SK-N-SH (cell line): ENCODE data around the gene LGALS8. TPM values are rescaled to one million over a fixed set of nuclear protein-coding genes. Genes with fewer than 3 reads are reported as not detected.

Experiments used
- CTCF ChIA-PET: fragments of 300-600, 350-600 bp; formaldehyde crosslinking; extraction: SDS; loops from one replicate; lab custom pipeline; 2021; lab: Yijun Ruan, JAX
- POLR2A ChIA-PET: fragments of 350-600 bp; sonication (Branson Sonifier 250); formaldehyde crosslinking; extraction: SDS; loops from one replicate; lab custom pipeline; 2020; ENCODE audit warnings: antibody characterized with exemption, inconsistent platforms; lab: Yijun Ruan, JAX
- DNase-seq: peaks from one replicate; pipeline ENCODE4 v3.0.0; 2012
- H2AFZ ChIP-seq: fragments of 200-600 bp; sonication (generic); 2 replicates; pipeline ENCODE4 v1.8.1; 2016; ENCODE audit warnings: antibody characterized with exemption, mild to moderate bottlenecking, low read depth
- H3F3A ChIP-seq: fragments of 200-600 bp; sonication (generic); replicated peaks from 2 replicates; pipeline ENCODE3; 2016; ENCODE audit warnings: antibody characterized with exemption, mild to moderate bottlenecking; ENCODE audit not compliant: insufficient read depth
- H3K27ac ChIP-seq, 2 experiments: fragments of 200-500 bp in 1 of 2; fragments of 200-600 bp in 1 of 2; sonication (Bioruptor generic) in 1 of 2; sonication (generic), shearing (Covaris generic) in 1 of 2; 2 replicates each; pipeline versions ENCODE4 v1.5.1 to v1.6.1; 2014 to 2016; ENCODE audit warnings: low read depth in 2 of 2, inconsistent platforms in 1 of 2, low read length in 1 of 2, mild to moderate bottlenecking in 1 of 2, mixed read lengths in 1 of 2
- H3K27me3 ChIP-seq: fragments of 200-600 bp; sonication (generic), shearing (Covaris generic); 2 replicates; pipeline ENCODE4 v1.6.1; 2016; ENCODE audit warnings: mixed run types; ENCODE audit not compliant: insufficient read depth
- H3K36me3 ChIP-seq, 2 experiments: fragments of 200-500 bp in 1 of 2; fragments of 200-600 bp in 1 of 2; sonication (Bioruptor generic) in 1 of 2; sonication (generic) in 1 of 2; replicated peaks in 1 of 2; 2 replicates each; pipeline versions ENCODE3 to v1.5.1; 2014 to 2016; ENCODE audit warnings: low read length in 1 of 2, mild to moderate bottlenecking in 1 of 2; ENCODE audit not compliant: insufficient read depth in 2 of 2, control insufficient read depth in 1 of 2
- H3K4me1 ChIP-seq, 2 experiments: fragments of 200-500 bp in 1 of 2; fragments of 200-600 bp in 1 of 2; sonication (Bioruptor generic) in 1 of 2; sonication (generic), shearing (Covaris generic) in 1 of 2; 2 replicates each; pipeline versions ENCODE4 v1.5.1 to v1.6.1; 2014 to 2016; ENCODE audit warnings: low read depth in 1 of 2, low read length in 1 of 2, mixed run types in 1 of 2; ENCODE audit not compliant: insufficient read depth in 2 of 2, control insufficient read depth in 1 of 2
- H3K4me2 ChIP-seq: fragments of 200-600 bp; sonication (generic), shearing (Covaris generic); 2 replicates; pipeline ENCODE4 v1.6.1; 2017; ENCODE audit warnings: mixed run types
- H3K4me3 ChIP-seq, 2 experiments: fragments of 200-500 bp in 1 of 2; fragments of 200-600 bp in 1 of 2; sonication (Bioruptor generic) in 1 of 2; sonication (generic), shearing (Covaris generic) in 1 of 2; 2 replicates each; pipeline versions ENCODE4 v1.5.1 to v1.8.1; 2014 to 2016; ENCODE audit warnings: low read depth in 2 of 2, inconsistent platforms in 1 of 2, low read length in 1 of 2, mild to moderate bottlenecking in 1 of 2, mixed read lengths in 1 of 2, moderate library complexity in 1 of 2
- H3K79me2 ChIP-seq: fragments of 200-600 bp; sonication (generic); 2 replicates; pipeline ENCODE4 v1.8.1; 2017; ENCODE audit warnings: mild to moderate bottlenecking; ENCODE audit not compliant: insufficient read depth
- H3K9ac ChIP-seq: fragments of 200-600 bp; sonication (generic); 2 replicates; pipeline ENCODE4 v1.6.1; 2017; ENCODE audit warnings: mixed run types
- H3K9me2 ChIP-seq: fragments of 200-600 bp; sonication (generic); 2 replicates; pipeline ENCODE4 v1.6.1; 2017; ENCODE audit warnings: mixed run types
- H3K9me3 ChIP-seq: fragments of 200-600 bp; sonication (generic); 2 replicates; pipeline ENCODE4 v1.6.1; 2017; ENCODE audit warnings: mixed run types, mild to moderate bottlenecking, moderate library complexity
- H4K20me1 ChIP-seq: fragments of 200-600 bp; sonication (generic); 2 replicates; pipeline ENCODE4 v1.6.1; 2017; ENCODE audit warnings: mild to moderate bottlenecking, mixed run types; ENCODE audit not compliant: insufficient read depth
- CHD2 ChIP-seq: fragments of 150-350 bp; IDR thresholded peaks from 2 replicates; pipeline ENCODE4 v1.6.1; 2018; ENCODE audit warnings: low read length; ENCODE audit not compliant: partially characterized antibody
- EP300 ChIP-seq, 2 experiments: IDR thresholded peaks; 2 replicates each; pipeline versions ENCODE4 v1.4.0 to v1.6.1; 2012; ENCODE audit warnings: borderline replicate concordance in 1 of 2, low read depth in 1 of 2, low read length in 1 of 2
- EZH2phosphoT487 ChIP-seq: fragments of 200-600 bp; sonication (generic); IDR thresholded peaks from 2 replicates; pipeline ENCODE4 v1.6.1; 2017; ENCODE audit warnings: low read depth, mixed run types, mild to moderate bottlenecking, antibody characterized with exemption, moderate library complexity, borderline replicate concordance
- FOSL2 ChIP-seq: IDR thresholded peaks from 2 replicates; pipeline ENCODE4 v1.4.0; 2012; ENCODE audit warnings: low read depth, mild to moderate bottlenecking, moderate library complexity, borderline replicate concordance
- FOXM1 ChIP-seq: IDR thresholded peaks from 2 replicates; pipeline ENCODE4 v1.4.0; 2012; ENCODE audit warnings: low read depth, mild to moderate bottlenecking
- JUND ChIP-seq: IDR thresholded peaks from 2 replicates; pipeline ENCODE4 v1.4.0; 2012
- MEF2A ChIP-seq: IDR thresholded peaks from 2 replicates; pipeline ENCODE4 v1.4.0; 2012; ENCODE audit warnings: low read depth, borderline replicate concordance
- MXI1 ChIP-seq: IDR thresholded peaks from 2 replicates; pipeline ENCODE4 v1.6.1; 2012; ENCODE audit warnings: mild to moderate bottlenecking, low read depth, low read length, improper control_type of control experiment
- NFIC ChIP-seq: IDR thresholded peaks from 2 replicates; pipeline ENCODE4 v1.4.0; 2012; ENCODE audit warnings: borderline replicate concordance
- RAD21 ChIP-seq: IDR thresholded peaks from 2 replicates; pipeline ENCODE4 v1.6.1; 2012; ENCODE audit warnings: mild to moderate bottlenecking, low read length
- RCOR1 ChIP-seq: fragments of 150-350 bp; IDR thresholded peaks from 2 replicates; pipeline ENCODE4 v1.6.1; 2017; ENCODE audit warnings: antibody characterized with exemption, low read length
- RFX5 ChIP-seq: IDR thresholded peaks from 2 replicates; pipeline ENCODE4 v1.6.1; 2012; ENCODE audit warnings: mild to moderate bottlenecking, improper control_type of control experiment, low read length
- YY1 ChIP-seq: IDR thresholded peaks from 2 replicates; pipeline ENCODE4 v1.4.0; 2012; ENCODE audit warnings: low read depth, mild to moderate bottlenecking
- WGBS: methylation state at CpG from one replicate; pipeline ENCODE4 v1.1.6; 2017; ENCODE audit warnings: low lambda C conversion rate; 5-methylcytosine and 5-hydroxymethylcytosine counted together
- polyA plus RNA-seq, 3 experiments: library from polyadenylated mRNA; depleted of rRNA; stranded (reverse); fragments of >200 nt; gene quantifications; 2 replicates each; pipeline ENCODE4 v1.2.3, GENCODE V29; 2012
- TF ChIP-seq, protein P1 (sequence below): IDR thresholded peaks from 2 replicates; pipeline ENCODE4 v1.4.0; 2012; ENCODE audit warnings: low read depth
- TF ChIP-seq, protein P2 (sequence below): IDR thresholded peaks from 2 replicates; pipeline ENCODE4 v1.4.0; 2012; ENCODE audit warnings: low read depth, borderline replicate concordance
- TF ChIP-seq, protein P3 (sequence below): IDR thresholded peaks from 2 replicates; pipeline ENCODE4 v1.6.1; 2012; ENCODE audit warnings: mild to moderate bottlenecking, low read depth, low read length, moderate library complexity
- TF ChIP-seq, protein P4 (sequence below): fragments of 150-350 bp; IDR thresholded peaks from 2 replicates; pipeline ENCODE4 v1.6.1; 2016; ENCODE audit warnings: mild to moderate bottlenecking, low read depth, low read length
- TF ChIP-seq, protein P5 (sequence below): fragments of 200-600 bp; sonication (generic); IDR thresholded peaks from 2 replicates; pipeline ENCODE4 v1.6.1; 2017; ENCODE audit warnings: antibody characterized with exemption, mild to moderate bottlenecking, moderate library complexity

LGALS8 gene
- polyA plus RNA-seq, 1 of the 3 experiments (the other 2 are of a cell fraction) = 18.9 TPM

DNA sequence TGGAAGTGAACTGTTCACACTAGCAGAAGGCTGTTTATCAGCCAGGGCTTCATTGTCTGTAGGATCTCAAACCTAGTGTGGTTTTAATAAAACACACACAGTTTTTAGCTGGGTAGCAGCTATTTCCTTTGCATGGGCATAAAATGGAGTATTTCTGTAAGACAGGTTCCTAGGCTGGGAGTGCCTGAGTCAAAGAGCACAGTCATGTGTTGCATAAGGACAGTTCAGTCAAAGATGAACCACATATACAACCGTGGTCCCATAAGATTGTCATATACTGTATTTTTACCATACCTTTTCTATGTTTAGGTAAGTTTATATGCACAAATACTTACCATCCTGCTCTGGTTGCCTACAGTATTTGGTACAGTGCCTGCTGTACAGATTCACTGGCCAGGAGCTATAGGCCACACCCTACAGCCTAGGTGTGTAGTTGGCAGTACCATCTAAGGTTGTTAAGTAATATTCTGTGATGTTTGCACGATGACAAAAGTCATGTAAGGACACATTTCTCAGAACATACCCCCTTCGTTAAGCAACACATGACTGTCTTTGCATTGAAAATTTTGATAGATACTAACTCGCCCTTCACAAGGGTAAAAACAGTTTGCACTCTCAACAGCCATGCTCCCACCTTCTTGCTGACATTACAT is 17.2 kb downstream of the LGALS8 start:
- no peak overlapping the region for H3K4me3 ChIP-seq
- H3K9me3 ChIP-seq = no peaks in the 10 kb centered on the region
- CTCF ChIA-PET = no interaction called here
- TF ChIP-seq RAD21 (no peak), EZH2phosphoT487 (no peak), JUND (no peak), RCOR1 (no peak), MXI1 (no peak), EP300 (IDR thresholded peaks at IDR 0.05; ENCODE audit: borderline replicate concordance in 1 of 2, low read depth in 1 of 2, low read length in 1 of 2) (no peak), CHD2 (no peak), MEF2A (no peak), RFX5 (no peak), FOXM1 (no peak), FOSL2 (no peak), YY1 (no peak), NFIC (no peak)
- TF ChIP-seq, protein P1, sequence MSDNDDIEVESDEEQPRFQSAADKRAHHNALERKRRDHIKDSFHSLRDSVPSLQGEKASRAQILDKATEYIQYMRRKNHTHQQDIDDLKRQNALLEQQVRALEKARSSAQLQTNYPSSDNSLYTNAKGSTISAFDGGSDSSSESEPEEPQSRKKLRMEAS = no peak
- TF ChIP-seq, protein P2, sequence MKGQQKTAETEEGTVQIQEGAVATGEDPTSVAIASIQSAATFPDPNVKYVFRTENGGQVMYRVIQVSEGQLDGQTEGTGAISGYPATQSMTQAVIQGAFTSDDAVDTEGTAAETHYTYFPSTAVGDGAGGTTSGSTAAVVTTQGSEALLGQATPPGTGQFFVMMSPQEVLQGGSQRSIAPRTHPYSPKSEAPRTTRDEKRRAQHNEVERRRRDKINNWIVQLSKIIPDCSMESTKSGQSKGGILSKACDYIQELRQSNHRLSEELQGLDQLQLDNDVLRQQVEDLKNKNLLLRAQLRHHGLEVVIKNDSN = no peak
- TF ChIP-seq, protein P3, sequence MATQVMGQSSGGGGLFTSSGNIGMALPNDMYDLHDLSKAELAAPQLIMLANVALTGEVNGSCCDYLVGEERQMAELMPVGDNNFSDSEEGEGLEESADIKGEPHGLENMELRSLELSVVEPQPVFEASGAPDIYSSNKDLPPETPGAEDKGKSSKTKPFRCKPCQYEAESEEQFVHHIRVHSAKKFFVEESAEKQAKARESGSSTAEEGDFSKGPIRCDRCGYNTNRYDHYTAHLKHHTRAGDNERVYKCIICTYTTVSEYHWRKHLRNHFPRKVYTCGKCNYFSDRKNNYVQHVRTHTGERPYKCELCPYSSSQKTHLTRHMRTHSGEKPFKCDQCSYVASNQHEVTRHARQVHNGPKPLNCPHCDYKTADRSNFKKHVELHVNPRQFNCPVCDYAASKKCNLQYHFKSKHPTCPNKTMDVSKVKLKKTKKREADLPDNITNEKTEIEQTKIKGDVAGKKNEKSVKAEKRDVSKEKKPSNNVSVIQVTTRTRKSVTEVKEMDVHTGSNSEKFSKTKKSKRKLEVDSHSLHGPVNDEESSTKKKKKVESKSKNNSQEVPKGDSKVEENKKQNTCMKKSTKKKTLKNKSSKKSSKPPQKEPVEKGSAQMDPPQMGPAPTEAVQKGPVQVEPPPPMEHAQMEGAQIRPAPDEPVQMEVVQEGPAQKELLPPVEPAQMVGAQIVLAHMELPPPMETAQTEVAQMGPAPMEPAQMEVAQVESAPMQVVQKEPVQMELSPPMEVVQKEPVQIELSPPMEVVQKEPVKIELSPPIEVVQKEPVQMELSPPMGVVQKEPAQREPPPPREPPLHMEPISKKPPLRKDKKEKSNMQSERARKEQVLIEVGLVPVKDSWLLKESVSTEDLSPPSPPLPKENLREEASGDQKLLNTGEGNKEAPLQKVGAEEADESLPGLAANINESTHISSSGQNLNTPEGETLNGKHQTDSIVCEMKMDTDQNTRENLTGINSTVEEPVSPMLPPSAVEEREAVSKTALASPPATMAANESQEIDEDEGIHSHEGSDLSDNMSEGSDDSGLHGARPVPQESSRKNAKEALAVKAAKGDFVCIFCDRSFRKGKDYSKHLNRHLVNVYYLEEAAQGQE = no peak
- TF ChIP-seq, protein P4, sequence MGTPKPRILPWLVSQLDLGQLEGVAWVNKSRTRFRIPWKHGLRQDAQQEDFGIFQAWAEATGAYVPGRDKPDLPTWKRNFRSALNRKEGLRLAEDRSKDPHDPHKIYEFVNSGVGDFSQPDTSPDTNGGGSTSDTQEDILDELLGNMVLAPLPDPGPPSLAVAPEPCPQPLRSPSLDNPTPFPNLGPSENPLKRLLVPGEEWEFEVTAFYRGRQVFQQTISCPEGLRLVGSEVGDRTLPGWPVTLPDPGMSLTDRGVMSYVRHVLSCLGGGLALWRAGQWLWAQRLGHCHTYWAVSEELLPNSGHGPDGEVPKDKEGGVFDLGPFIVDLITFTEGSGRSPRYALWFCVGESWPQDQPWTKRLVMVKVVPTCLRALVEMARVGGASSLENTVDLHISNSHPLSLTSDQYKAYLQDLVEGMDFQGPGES = no peak
- TF ChIP-seq, protein P5, sequence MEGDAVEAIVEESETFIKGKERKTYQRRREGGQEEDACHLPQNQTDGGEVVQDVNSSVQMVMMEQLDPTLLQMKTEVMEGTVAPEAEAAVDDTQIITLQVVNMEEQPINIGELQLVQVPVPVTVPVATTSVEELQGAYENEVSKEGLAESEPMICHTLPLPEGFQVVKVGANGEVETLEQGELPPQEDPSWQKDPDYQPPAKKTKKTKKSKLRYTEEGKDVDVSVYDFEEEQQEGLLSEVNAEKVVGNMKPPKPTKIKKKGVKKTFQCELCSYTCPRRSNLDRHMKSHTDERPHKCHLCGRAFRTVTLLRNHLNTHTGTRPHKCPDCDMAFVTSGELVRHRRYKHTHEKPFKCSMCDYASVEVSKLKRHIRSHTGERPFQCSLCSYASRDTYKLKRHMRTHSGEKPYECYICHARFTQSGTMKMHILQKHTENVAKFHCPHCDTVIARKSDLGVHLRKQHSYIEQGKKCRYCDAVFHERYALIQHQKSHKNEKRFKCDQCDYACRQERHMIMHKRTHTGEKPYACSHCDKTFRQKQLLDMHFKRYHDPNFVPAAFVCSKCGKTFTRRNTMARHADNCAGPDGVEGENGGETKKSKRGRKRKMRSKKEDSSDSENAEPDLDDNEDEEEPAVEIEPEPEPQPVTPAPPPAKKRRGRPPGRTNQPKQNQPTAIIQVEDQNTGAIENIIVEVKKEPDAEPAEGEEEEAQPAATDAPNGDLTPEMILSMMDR = no peak
- no peak for DNase-seq
- no peaks in the 10 kb centered on the region; the same call in 1 of the 2 replicates for H3K79me2 ChIP-seq
- POLR2A ChIA-PET = no interaction called here
- no peaks in the 10 kb centered on the region for H3F3A ChIP-seq
- H3K36me3 ChIP-seq = peaks cover 37 to 75% of the 10 kb centered on the region in 2 experiments
- H3K27ac ChIP-seq = no peak overlapping the region
- no peaks in the 10 kb centered on the region for H3K27me3 ChIP-seq
- H3K9me2 ChIP-seq = no peaks in the 10 kb centered on the region
- 92% methylated on average over 4 of the region's 4 CpGs for WGBS
- no peak overlapping the region for H2AFZ ChIP-seq
- H4K20me1 ChIP-seq = no peaks in the 10 kb centered on the region
- no peak overlapping the region for H3K4me2 ChIP-seq
- H3K9ac ChIP-seq = no peak overlapping the region
- peaks cover 0 to 4% of the 10 kb centered on the region in 2 experiments; a peak in 1 of 4 replicates for H3K4me1 ChIP-seq
